Activated T-helper 17 cell treated with anti-CD3 and anti-CD28 coated beads, Interleukin-2, amount 50 U/mL, for 72 hours (primary cell): Measurements from ENCODE around the gene SMARCD1. TPM values are rescaled to one million over a fixed set of nuclear protein-coding genes. Genes with fewer than 3 reads are reported as not detected.
A peak's percentile ranks its signal among the peaks of the same experiment; 100 is the strongest.

ENCODE experiments used
- ATAC-seq: fragments of 150-1000 bp; cut with Tn5 transposase; replicated peaks from 2 replicates; pipeline ENCODE4 v1.10.0; 2021; ENCODE audit warnings: mild to moderate bottlenecking, moderate library complexity
- H3K27ac Mint-ChIP-seq: one replicate; pipeline ENCODE4 v1.8.0; 2022; ENCODE audit warnings: mixed read lengths
- H3K27me3 Mint-ChIP-seq: one replicate; pipeline ENCODE4 v1.8.0; 2022; ENCODE audit warnings: mixed read lengths
- H3K36me3 Mint-ChIP-seq: one replicate; pipeline ENCODE4 v1.8.0; 2022; ENCODE audit warnings: low read depth, mild to moderate bottlenecking, mixed read lengths
- H3K4me1 Mint-ChIP-seq: one replicate; pipeline ENCODE4 v1.8.0; 2022; ENCODE audit warnings: mixed read lengths
- H3K4me3 Mint-ChIP-seq: one replicate; pipeline ENCODE4 v1.8.0; 2022; ENCODE audit warnings: mild to moderate bottlenecking, mixed read lengths
- H3K9me3 Mint-ChIP-seq: one replicate; pipeline ENCODE4 v1.8.0; 2022; ENCODE audit warnings: mixed read lengths
- total RNA-seq, 2 donors: library from RNA; stranded (reverse); gene quantifications; one replicate each; pipeline ENCODE4 v1.2.3, GENCODE V29; 2022

Gene SMARCD1
- total RNA-seq, 2 donors from 2014 or later, result 29.4 to 57.3 TPM

DNA sequence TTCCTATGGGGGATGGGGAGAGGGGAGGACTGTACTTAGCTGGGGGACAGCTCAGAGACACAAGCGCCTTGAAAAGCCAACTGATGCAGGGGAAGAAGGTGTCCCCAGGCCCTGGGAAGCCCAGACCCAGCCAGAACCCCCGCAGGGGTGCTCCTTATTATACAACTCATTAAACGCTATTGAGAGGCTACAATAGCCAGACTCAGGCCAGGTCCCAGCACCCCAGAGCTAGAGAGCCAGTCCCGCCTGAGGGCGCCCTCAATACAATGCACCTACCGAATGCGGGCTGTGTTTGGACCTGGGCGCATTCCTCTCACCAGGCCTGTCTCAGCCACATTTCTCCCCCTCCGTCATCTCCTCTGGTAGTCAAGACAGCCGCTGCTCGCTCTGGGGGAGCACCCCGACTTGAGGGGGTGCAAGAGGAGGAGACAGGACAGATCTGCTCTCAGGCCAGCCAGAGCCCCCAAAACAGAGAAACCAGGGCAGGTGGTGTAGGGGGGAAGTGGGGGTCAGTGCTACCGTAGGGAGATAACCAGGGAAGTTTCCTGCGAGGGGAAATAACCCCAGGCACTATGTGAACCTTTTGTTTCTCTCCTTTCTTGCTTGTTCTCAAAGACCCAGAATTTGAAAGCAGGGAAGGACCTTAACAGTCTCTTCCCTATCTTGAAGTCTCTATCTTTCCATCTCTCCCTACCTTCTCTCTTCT, 33.9 kb upstream of the SMARCD1 start:
- Mint-ChIP-seq H3K36me3 (no peaks in the 10 kb centered on the region), H3K27me3 (peaks cover 43% of the 10 kb centered on the region), H3K9me3 (no peaks in the 10 kb centered on the region), H3K4me3 (no peak overlapping the region), H3K4me1 (peaks cover 8% of the 10 kb centered on the region), H3K27ac (no peak overlapping the region)
- ATAC-seq, result no peak

DNA sequence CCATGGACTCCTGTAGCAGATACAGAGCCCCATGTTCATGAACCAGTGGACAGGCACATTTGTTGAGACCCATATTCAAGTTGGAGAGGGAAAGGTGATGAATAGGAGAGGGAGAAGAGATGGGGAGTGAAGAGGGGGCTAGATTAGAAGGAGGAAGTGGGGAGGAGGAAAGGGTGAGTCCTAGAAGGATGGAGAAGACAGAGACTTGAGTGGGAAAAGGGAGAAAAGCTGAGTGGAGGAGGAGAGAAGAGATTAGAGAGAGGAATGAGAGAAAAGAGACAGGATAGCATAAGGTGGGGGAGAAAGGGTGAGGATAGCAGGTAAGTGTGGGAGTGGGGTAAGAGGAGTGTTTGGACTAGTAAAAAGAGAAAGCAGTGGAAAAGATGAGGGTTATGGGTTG, 32.6 kb upstream of the SMARCD1 start:
- no peak overlapping the region for H3K4me3 Mint-ChIP-seq
- H3K36me3 Mint-ChIP-seq, result no peaks in the 10 kb centered on the region
- H3K4me1 Mint-ChIP-seq, result peaks cover 19% of the 10 kb centered on the region
- H3K27ac Mint-ChIP-seq, result no peak overlapping the region
- no peak for ATAC-seq
- H3K9me3 Mint-ChIP-seq, result no peaks in the 10 kb centered on the region
- peaks cover 53% of the 10 kb centered on the region for H3K27me3 Mint-ChIP-seq

DNA sequence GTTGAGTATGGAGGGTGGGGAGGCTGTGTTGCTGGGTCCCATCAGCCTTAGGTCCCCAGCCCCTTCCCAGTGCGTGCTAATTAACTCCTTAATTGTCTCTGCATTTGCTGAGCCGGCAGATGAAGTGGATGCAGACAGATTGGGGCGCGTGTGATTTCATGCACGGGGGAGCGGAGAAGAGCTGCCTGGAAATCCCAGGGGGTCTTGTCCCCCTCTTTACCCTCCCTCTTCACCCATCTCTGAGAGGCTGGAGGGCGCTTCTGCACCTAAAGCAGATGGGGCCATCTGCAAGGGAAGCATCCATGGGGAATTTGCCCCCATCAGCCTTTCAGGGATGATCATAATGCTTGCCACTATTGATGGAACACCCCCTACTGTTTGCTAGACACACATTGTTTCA, 32.2 kb upstream of the SMARCD1 start:
- H3K36me3 Mint-ChIP-seq, result no peaks in the 10 kb centered on the region
- H3K4me1 Mint-ChIP-seq, result peaks cover 19% of the 10 kb centered on the region
- peaks cover 53% of the 10 kb centered on the region for H3K27me3 Mint-ChIP-seq

DNA sequence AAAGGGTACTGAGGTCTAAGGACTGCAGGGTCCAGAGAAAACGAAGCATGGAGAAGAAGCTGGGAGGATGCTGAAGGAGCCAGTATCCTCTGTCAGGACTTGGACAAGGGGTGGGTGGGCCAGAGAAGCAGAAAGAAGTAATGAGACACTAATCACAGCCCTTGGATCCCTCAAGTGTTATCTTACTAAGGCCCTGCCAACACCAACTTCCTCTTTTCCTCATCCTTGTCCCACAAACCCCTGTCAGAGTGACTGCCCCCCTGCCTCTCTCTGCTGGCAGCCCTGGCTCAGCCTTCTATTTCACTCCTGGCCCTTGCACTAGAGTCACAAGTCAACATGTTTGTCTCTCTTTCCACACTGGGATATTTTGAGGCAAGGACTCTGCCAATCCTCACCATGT, 31.6 kb upstream of the SMARCD1 start:
- H3K27ac Mint-ChIP-seq, result no peak overlapping the region
- no peak overlapping the region for H3K4me3 Mint-ChIP-seq
- H3K36me3 Mint-ChIP-seq, result no peaks in the 10 kb centered on the region
- H3K9me3 Mint-ChIP-seq, result no peaks in the 10 kb centered on the region
- peaks cover 19% of the 10 kb centered on the region for H3K4me1 Mint-ChIP-seq
- ATAC-seq, result no peak
- H3K27me3 Mint-ChIP-seq, result peaks cover 53% of the 10 kb centered on the region

More for the DNA sequence above, 32.2 kb upstream of the SMARCD1 start:
- no peak for ATAC-seq
- Mint-ChIP-seq H3K4me3 (no peak overlapping the region), H3K9me3 (no peaks in the 10 kb centered on the region), H3K27ac (no peak overlapping the region)

DNA sequence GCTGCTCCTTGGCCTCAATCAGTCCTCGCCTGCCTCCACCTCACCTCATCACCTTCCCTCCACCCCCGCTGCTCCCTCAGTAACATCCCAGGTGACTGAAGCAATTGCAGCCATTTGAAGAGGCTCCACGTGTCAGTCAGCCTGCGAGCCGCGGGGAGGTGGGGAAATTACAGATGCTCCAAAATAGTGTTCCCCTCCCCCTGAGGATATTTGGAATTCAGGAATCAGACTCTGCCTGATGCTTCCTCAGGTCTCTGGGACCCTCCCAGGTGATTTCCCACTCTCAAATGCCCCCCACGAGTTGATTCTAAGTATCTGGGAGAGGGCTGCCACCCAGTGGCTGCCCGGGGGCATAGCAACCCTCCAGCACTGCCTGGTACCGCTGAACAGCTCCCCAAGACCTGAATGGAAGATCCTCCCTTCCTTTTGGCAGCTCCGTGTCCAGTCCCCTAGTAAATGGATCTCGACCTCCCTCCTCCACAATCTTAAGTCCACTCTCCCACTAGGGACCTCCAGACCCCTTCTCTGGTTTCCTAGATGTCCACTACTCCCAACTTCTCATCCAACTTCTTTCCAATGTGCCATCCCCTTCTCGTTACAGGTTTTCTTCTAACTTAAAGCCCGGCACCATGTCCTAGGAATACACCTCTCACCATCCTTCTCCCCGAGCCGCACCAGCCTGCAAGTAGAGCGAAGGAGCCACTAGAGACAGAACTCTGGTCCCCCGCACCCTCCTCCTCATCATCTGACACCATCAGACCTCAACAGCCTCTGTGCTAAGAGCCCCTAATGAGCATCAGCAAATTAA, 29.1 kb upstream of the SMARCD1 start:
- no peaks in the 10 kb centered on the region for H3K36me3 Mint-ChIP-seq
- H3K9me3 Mint-ChIP-seq, result no peaks in the 10 kb centered on the region
- H3K27ac Mint-ChIP-seq, result no peak overlapping the region
- peaks cover 19% of the 10 kb centered on the region for H3K4me1 Mint-ChIP-seq
- H3K27me3 Mint-ChIP-seq, result peaks cover 48% of the 10 kb centered on the region
- peak overlapping the region; percentile 90 for H3K4me3 Mint-ChIP-seq
- peak; percentile 67 for ATAC-seq

DNA sequence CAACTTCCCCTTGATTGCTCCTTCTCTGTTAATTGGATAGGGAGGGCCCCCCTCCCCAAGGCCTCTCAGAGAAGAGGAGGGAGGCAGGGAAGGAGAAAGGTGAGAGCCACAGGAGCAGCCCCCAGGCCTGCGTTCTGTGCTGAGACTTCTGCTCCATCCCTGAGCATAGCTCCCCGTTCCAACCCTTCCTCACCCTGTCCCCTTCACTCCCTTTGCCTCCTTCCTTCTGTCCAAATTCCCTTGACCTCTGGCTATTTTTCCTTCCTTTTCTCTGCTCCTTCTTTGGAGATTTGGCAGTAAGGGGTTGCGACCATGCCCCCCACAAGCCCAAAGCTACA, 28.5 kb upstream of the SMARCD1 start:
- no peak overlapping the region for H3K27ac Mint-ChIP-seq
- H3K4me3 Mint-ChIP-seq, result peak overlapping the region; percentile 90
- peaks cover 19% of the 10 kb centered on the region for H3K4me1 Mint-ChIP-seq
- H3K36me3 Mint-ChIP-seq, result no peaks in the 10 kb centered on the region
- no peaks in the 10 kb centered on the region for H3K9me3 Mint-ChIP-seq
- no peak for ATAC-seq
- H3K27me3 Mint-ChIP-seq, result peaks cover 47% of the 10 kb centered on the region

DNA sequence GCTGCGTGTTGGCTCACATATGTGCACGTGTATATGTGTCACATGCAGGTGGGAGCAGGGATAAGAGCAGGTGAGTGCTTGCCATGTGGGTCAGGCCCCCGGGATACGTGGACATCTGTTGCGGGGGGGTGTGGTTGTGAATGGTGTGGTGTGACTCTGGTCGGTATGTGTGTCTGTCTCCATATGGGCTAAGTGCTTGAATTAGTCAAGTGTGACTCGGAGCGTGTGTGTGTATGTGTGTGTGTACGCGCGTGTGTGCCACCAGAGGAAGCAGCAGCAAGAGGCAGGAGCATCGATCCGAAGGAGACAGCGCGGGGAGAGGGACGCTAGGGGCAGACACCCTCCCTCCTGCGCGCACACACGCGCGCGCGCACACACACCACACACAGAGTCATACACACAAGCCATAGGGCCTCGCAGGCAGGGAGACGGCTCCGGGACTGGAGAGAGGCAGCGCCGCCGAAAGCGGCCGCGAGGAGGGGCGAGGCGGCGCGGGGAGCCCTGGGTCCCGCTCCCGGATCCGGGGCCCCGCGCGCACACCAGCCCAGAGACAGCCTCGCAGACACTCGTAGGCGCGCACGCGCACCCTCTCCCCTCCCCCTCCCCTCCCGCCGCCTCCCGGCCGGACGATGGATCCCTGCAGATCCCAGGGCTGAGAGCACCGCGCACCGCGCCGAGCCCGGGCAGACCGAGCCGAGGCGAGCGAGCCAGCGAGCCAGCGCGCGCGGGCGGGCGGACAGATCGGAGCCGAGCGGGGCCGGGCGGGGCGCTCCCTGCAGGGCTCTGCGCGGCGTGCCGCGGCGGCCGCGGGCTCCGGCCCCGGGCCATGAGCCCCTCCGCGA, 27.9 kb upstream of the SMARCD1 start, which contains the start of gene ASIC1:
Gene ASIC1 (plus strand): TSS at position 597 of the 842 bp plus-strand sequence. CDS start 1,171 bp downstream, outside the sequence.
- Mint-ChIP-seq H3K9me3 (no peaks in the 10 kb centered on the region), H3K4me1 (peaks cover 19% of the 10 kb centered on the region), H3K27ac (no peak within 1 kb of the TSS), H3K36me3 (no peaks in the 10 kb centered on the region), H3K27me3 (peaks cover 43% of the 10 kb centered on the region), H3K4me3 (peak within 1 kb of the TSS; percentile 90)
- peak; percentile 50 for ATAC-seq

DNA sequence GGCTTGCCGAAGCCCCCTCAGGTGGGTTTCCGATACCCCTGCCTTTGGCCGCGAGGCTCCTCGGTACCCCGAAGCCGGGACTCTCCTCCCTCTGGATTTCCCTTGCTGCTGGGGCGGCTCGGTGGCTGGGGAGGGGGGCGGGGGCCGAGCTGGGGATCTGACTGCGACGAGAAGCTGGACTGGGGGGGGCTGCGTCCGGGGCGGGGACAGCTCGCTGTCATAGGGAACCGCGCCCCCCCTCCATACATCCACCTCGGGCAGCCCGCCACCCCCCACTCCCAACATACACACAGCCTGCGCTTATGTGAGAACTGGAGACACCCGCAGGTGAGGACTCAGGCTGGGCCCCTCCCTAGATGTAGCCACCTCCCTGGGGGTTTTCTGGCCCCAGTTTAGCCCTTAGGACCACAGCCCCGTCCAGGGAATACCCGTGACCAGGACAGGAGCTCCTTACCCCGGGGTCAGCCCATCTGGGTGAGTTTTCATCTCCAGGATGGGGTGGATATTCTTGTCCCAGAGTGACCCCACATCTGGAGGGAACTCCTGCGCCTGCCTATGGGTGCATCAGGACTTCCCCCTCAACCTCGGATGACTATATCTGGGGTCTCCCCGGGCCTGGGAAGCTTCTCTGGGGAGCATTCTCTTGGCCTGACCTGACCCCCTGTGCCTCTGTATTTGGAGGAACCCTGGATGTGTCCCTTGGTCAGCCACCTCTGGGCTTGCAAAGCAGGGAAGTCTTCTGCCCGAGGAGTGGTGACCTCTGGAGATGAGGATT, 27.1 kb upstream of the SMARCD1 start:
- Mint-ChIP-seq H3K27ac (no peak overlapping the region), H3K36me3 (no peaks in the 10 kb centered on the region)
- ATAC-seq, result no peak

DNA sequence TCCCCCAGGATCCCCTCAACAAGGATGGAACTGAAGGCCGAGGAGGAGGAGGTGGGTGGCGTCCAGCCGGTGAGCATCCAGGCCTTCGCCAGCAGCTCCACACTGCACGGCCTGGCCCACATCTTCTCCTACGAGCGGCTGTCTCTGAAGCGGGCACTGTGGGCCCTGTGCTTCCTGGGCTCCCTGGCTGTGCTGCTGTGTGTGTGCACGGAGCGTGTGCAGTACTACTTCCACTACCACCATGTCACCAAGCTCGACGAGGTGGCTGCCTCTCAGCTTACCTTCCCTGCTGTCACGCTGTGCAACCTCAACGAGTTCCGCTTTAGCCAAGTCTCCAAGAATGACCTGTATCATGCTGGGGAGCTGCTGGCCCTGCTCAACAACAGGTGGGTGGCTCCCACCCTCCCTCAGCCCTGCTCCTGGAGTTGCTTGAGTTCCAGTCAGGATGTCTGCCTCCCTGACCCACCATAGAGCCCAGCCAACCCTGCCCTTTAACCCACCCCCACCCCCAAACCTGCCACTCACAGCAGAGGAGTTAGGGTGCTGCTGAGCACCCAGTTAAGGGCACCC, 26.3 kb upstream of the SMARCD1 start:
- peaks cover 19% of the 10 kb centered on the region for H3K4me1 Mint-ChIP-seq
- H3K9me3 Mint-ChIP-seq, result no peaks in the 10 kb centered on the region
- no peaks in the 10 kb centered on the region for H3K36me3 Mint-ChIP-seq
- no peak for ATAC-seq
- peak overlapping the region; percentile 41 for H3K4me3 Mint-ChIP-seq
- no peak overlapping the region for H3K27ac Mint-ChIP-seq
- H3K27me3 Mint-ChIP-seq, result peaks cover 34% of the 10 kb centered on the region

More for the DNA sequence above, 27.1 kb upstream of the SMARCD1 start:
- Mint-ChIP-seq H3K27me3 (peaks cover 38% of the 10 kb centered on the region), H3K9me3 (no peaks in the 10 kb centered on the region), H3K4me3 (peak overlapping the region; percentile 41), H3K4me1 (peaks cover 19% of the 10 kb centered on the region)

DNA sequence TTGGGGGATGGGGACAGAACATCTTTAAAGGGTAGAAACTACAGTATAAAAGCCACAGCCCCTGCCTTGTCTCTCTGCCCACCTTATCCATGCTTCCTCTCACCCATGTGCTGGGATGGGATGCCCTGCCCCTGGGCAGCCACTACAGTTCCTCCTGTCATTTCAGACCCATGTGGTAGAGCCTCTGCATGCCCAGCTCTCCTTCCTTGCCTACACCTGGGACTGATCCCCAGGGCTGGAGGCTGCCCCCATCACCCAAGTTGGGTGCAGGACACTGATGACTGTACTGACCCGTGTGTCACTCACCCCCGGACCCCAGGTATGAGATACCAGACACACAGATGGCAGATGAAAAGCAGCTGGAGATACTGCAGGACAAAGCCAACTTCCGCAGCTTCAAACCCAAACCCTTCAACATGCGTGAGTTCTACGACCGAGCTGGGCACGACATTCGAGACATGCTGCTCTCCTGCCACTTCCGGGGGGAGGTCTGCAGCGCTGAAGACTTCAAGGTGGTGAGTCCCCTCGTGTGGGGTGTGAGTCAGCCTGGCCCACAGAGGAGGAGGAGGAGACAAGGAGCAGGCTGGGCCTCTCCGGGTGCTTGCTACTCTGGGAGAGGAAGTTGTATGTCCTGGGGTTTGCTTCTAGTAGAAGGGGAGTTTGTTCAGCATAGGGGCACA, 25.6 kb upstream of the SMARCD1 start:
- Mint-ChIP-seq H3K36me3 (no peaks in the 10 kb centered on the region), H3K27ac (no peak overlapping the region), H3K4me3 (no peak overlapping the region), H3K9me3 (no peaks in the 10 kb centered on the region), H3K27me3 (peaks cover 36% of the 10 kb centered on the region), H3K4me1 (peaks cover 19% of the 10 kb centered on the region)
- peak; percentile 34 for ATAC-seq

DNA sequence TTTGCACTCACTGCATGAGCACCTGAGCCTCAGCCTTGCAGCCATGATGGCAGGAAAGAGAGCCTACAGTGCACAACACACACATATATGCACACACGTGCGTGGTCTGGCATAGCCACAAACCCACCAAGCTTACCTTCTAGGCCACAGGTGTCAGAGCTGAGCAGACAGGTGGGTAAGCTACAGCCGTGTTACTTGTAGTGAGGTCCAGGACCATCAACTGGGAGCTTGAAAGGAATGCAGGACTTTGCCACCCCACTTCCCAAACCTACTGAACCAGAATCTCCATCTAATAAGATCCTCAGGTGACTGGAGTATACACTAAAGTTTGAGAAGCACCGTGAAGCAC, 25.0 kb upstream of the SMARCD1 start:
- Mint-ChIP-seq H3K4me1 (peaks cover 19% of the 10 kb centered on the region), H3K9me3 (no peaks in the 10 kb centered on the region), H3K36me3 (no peaks in the 10 kb centered on the region), H3K4me3 (no peak overlapping the region), H3K27me3 (peaks cover 37% of the 10 kb centered on the region), H3K27ac (no peak overlapping the region)
- ATAC-seq, result no peak

DNA sequence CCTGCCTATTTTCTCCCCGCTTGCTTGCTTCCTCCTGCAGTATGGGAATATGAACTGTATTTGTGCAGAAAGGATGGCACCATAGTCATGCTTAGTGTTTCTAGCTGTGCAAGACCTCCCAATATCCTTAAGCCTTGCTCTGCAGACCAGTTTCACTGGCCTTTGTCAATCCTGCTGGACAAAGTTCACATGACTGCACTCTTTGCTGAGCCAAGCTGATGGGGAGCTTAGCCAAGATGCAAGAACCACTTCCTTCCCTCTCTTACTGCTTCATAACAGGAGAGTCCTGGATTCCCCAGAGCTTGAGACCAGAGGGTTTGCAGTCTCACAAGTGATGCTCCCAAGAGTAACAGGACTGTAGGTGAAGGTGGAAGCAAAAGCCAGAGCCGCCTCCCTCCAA, 24.0 kb upstream of the SMARCD1 start:
- peaks cover 11% of the 10 kb centered on the region for H3K4me1 Mint-ChIP-seq
- no peak overlapping the region for H3K4me3 Mint-ChIP-seq
- no peak for ATAC-seq
- H3K36me3 Mint-ChIP-seq, result no peaks in the 10 kb centered on the region
- no peaks in the 10 kb centered on the region for H3K9me3 Mint-ChIP-seq
- no peak overlapping the region for H3K27ac Mint-ChIP-seq
- peaks cover 30% of the 10 kb centered on the region for H3K27me3 Mint-ChIP-seq

DNA sequence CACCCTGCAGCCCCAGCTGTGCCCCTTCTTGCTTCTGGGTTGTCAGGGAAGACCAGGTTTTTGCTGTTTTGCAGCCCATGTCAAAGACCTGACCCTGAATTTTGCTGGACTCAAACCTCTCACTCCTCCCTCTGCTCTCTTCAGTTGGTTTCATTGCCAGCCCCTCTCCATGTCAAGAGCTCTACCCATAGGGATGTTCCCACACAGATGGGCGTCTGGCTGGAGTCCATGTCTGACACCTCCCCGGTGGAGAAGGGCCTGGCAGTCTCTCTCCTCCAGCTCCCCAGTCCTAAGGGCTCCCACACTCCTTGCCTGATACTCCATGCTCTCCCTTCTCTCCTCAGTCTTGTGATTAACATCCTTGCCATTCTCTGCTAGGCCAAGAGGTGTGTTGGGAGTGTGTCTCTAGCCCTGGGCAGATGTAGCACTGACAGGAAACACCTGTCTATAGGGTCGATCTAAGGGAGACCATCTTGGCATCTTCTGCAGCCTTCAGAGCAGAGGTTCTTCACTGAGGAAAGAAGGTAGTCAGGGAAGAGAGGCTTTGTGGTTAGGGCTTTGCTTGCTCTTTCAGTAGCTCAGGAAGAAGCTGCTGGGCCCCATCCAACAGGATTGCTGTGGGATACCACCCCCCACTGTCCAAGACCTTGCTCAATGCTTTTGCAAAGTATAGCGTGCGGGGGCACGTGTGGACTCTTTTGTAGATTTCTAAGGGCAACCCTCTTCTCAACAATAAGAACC, 23.0 kb upstream of the SMARCD1 start:
- Mint-ChIP-seq H3K4me1 (peaks cover 2% of the 10 kb centered on the region), H3K36me3 (no peaks in the 10 kb centered on the region), H3K27ac (no peak overlapping the region), H3K4me3 (no peak overlapping the region), H3K9me3 (no peaks in the 10 kb centered on the region), H3K27me3 (peaks cover 21% of the 10 kb centered on the region)
- ATAC-seq, result no peak
